Suppressor macrophage treated with lipopolysaccharide for 4 hours (primary cell): ENCODE results near the gene CXCL8.
A peak's percentile ranks its signal among the peaks of the same experiment; 100 is the strongest.
"Not testable (repeated sequence)": the region's sequence is repeated elsewhere in the genome, so short reads cannot be mapped to it uniquely, and the experiment has no call there.

Source experiments
- DNase-seq: peaks from one replicate; pipeline ENCODE4 v3.0.0-alpha.2; 2020

The CXCL8 gene

GRCh38 chr4:73740353-73740778 is at the start of gene CXCL8:
TSS of gene CXCL8 (plus strand) at chr4:73740569. CDS start at chr4:73740659, 90 bp downstream.
- DNase-seq = peak; percentile 94

- DNase-seq = not testable (repeated sequence)
These were observed 49.2 kb upstream of the CXCL8 start for GRCh38 chr4:73691201-73691600.

GRCh38 chr4:73691759-73692158 is 48.6 kb upstream of the CXCL8 start:
- no peak for DNase-seq

- DNase-seq = no peak
These were observed 48.1 kb upstream of the CXCL8 start for GRCh38 chr4:73692254-73692653.

- DNase-seq = no peak
These were observed 47.7 kb upstream of the CXCL8 start for GRCh38 chr4:73692701-73693100.

- no peak for DNase-seq
These were observed 46.6 kb upstream of the CXCL8 start for GRCh38 chr4:73693811-73694210.

GRCh38 chr4:73698217-73698616 is 42.2 kb upstream of the CXCL8 start:
- no peak for DNase-seq

GRCh38 chr4:73701116-73701515 is 39.3 kb upstream of the CXCL8 start:
- DNase-seq = no peak

GRCh38 chr4:73702796-73703287 is 37.5 kb upstream of the CXCL8 start:
- DNase-seq = no peak

GRCh38 chr4:73703320-73703719 is 37.0 kb upstream of the CXCL8 start:
- no peak for DNase-seq

GRCh38 chr4:73704314-73705055 is 35.9 kb upstream of the CXCL8 start:
- DNase-seq = peak; percentile 100

- no peak for DNase-seq
These were observed 35.3 kb upstream of the CXCL8 start for GRCh38 chr4:73705056-73705432.

GRCh38 chr4:73705721-73706120 is 34.6 kb upstream of the CXCL8 start:
- no peak for DNase-seq

GRCh38 chr4:73706811-73707210 is 33.6 kb upstream of the CXCL8 start:
- DNase-seq = no peak

- no peak for DNase-seq
These were observed 33.0 kb upstream of the CXCL8 start for GRCh38 chr4:73707269-73707875.

- DNase-seq = peak; percentile 72
These were observed 32.3 kb upstream of the CXCL8 start for GRCh38 chr4:73707918-73708577.

- peak; percentile 69 for DNase-seq
These were observed 30.8 kb upstream of the CXCL8 start for GRCh38 chr4:73709451-73710033.

GRCh38 chr4:73710094-73710493 is 30.3 kb upstream of the CXCL8 start:
- no peak for DNase-seq

- no peak for DNase-seq
These were observed 28.4 kb upstream of the CXCL8 start for GRCh38 chr4:73711989-73712388.

GRCh38 chr4:73713650-73714049 is 26.7 kb upstream of the CXCL8 start:
- DNase-seq = no peak

- no peak for DNase-seq
These were observed 25.7 kb upstream of the CXCL8 start for GRCh38 chr4:73714647-73715046.

GRCh38 chr4:73715659-73716058 is 24.7 kb upstream of the CXCL8 start:
- no peak for DNase-seq
